Mammary epithelial cell (primary cell): Measurements from ENCODE around the gene HOXD3.
A peak's percentile ranks its signal among the peaks of the same experiment; 100 is the strongest.

Experiments
- EZH2 ChIP-seq: IDR thresholded peaks from 2 replicates; pipeline ENCODE4 v1.6.1; 2012; ENCODE audit warnings: low read length, inconsistent platforms, borderline replicate concordance
- TF ChIP-seq, protein P1 (sequence below), 2 donors: IDR thresholded peaks in 1 of 2; conservative IDR thresholded peaks in 1 of 2; 2 replicates each; pipeline ENCODE4 v1.5.1; 2011 to 2012; ENCODE audit warnings: inconsistent platforms in 2 of 2, low read length in 2 of 2, mild to moderate bottlenecking in 2 of 2, control low read depth in 1 of 2, low read depth in 1 of 2; ENCODE audit not compliant: insufficient read depth in 1 of 2; ENCODE audit errors: extremely low read depth in 1 of 2

- TF ChIP-seq, protein P1, sequence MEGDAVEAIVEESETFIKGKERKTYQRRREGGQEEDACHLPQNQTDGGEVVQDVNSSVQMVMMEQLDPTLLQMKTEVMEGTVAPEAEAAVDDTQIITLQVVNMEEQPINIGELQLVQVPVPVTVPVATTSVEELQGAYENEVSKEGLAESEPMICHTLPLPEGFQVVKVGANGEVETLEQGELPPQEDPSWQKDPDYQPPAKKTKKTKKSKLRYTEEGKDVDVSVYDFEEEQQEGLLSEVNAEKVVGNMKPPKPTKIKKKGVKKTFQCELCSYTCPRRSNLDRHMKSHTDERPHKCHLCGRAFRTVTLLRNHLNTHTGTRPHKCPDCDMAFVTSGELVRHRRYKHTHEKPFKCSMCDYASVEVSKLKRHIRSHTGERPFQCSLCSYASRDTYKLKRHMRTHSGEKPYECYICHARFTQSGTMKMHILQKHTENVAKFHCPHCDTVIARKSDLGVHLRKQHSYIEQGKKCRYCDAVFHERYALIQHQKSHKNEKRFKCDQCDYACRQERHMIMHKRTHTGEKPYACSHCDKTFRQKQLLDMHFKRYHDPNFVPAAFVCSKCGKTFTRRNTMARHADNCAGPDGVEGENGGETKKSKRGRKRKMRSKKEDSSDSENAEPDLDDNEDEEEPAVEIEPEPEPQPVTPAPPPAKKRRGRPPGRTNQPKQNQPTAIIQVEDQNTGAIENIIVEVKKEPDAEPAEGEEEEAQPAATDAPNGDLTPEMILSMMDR (conservative IDR thresholded peaks at IDR 0.05 in 1 of 2, IDR thresholded peaks at IDR 0.05 in 1 of 2; ENCODE audit: extremely low read depth in 1 of 2, insufficient read depth in 1 of 2, low read depth in 1 of 2, low read length in 2 of 2) = no peak
- TF ChIP-seq EZH2 = peak; percentile 85
Measured at GRCh38 chr2:176114120-176114929, 42.8 kb upstream of the HOXD3 start.
